Duodenal mucosa (tissue), 2 donors: ENCODE measurements around the gene ANXA4.

Experiments used
- H3K27ac ChIP-seq: one replicate; pipeline ENCODE4 v1.7.0; 2013; ENCODE audit warnings: low read depth, low read length
- H3K27me3 ChIP-seq, 2 donors: one replicate each; pipeline ENCODE4 v1.7.0; 2013; ENCODE audit warnings: low read length in 2 of 2, control low read depth in 1 of 2; ENCODE audit not compliant: insufficient read depth in 2 of 2, control insufficient read depth in 1 of 2
- H3K36me3 ChIP-seq, 2 donors: one replicate each; pipeline ENCODE4 v1.7.0; 2013; ENCODE audit warnings: low read length in 2 of 2, control low read depth in 1 of 2; ENCODE audit not compliant: insufficient read depth in 2 of 2, control insufficient read depth in 1 of 2
- H3K4me1 ChIP-seq, 2 donors: one replicate each; pipeline ENCODE4 v1.7.0; 2013; ENCODE audit warnings: low read length in 2 of 2, control low read depth in 1 of 2; ENCODE audit not compliant: insufficient read depth in 2 of 2, control insufficient read depth in 1 of 2
- H3K4me3 ChIP-seq, 2 donors: one replicate each; pipeline ENCODE4 v1.7.0; 2013; ENCODE audit warnings: low read length in 2 of 2, low read depth in 1 of 2
- H3K9ac ChIP-seq, 2 donors: one replicate each; pipeline ENCODE4 v1.7.0; 2013; ENCODE audit warnings: low read length in 2 of 2, low read depth in 1 of 2
- H3K9me3 ChIP-seq, 2 donors: one replicate each; pipeline ENCODE4 v1.7.0; 2013; ENCODE audit warnings: low read length in 2 of 2, control low read depth in 1 of 2; ENCODE audit not compliant: control insufficient read depth in 1 of 2

The ANXA4 gene

DNA sequence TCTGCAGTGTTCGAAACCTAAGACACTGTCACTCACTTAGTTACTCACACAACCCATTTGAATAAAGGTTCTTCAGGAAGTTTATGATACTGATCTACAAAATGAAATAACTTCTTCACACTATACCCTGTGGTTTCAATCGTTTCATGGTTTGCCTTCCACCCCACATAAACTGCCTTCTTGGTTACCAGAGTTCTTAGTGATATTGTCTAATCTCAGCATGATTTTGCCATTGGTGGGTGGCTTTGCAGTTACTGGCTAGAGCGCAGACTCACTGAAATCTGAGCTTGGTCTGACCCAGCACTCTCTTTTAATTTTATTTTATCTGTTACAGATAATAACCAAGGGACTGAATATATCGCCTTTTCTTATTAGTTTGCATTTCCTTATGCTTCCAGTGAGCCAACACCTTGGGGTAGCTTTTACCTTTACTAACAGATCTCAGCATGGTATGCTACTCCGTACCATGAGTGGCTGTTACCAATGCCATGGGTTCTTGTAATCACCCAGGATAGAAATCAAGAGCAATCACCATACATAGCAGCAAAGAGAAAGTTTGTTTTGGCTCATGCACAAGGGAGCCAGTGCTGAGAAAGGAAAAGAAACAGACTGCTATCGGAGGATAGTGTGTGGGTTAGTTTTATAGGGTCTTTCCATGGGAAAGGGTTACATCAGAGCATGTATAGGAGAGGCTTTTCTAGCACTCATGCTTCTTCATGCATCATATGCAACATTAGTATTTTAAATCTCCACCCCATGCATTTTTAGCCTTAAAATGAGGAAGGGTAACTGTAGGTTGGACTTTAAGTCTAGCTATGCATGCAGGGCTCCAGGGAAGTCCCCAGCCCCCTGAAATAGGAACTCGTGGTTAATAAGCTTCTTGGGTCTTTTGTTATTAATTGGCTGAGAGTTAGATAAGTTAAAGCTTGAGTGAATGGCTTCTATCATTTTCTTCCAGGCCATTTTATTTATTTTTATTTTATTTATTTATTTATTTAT, 33.3 kb downstream of the ANXA4 start:
- H3K27ac ChIP-seq, result no peak overlapping the region
- no peaks in the 10 kb centered on the region for H3K36me3 ChIP-seq
- H3K4me3 ChIP-seq, result peak overlapping the region; percentile 8 to 38
- no peaks in the 10 kb centered on the region for H3K27me3 ChIP-seq
- H3K4me1 ChIP-seq, result peaks cover 45 to 56% of the 10 kb centered on the region in 2 donors
- H3K9me3 ChIP-seq, result no peaks in the 10 kb centered on the region
- no peak overlapping the region for H3K9ac ChIP-seq

DNA sequence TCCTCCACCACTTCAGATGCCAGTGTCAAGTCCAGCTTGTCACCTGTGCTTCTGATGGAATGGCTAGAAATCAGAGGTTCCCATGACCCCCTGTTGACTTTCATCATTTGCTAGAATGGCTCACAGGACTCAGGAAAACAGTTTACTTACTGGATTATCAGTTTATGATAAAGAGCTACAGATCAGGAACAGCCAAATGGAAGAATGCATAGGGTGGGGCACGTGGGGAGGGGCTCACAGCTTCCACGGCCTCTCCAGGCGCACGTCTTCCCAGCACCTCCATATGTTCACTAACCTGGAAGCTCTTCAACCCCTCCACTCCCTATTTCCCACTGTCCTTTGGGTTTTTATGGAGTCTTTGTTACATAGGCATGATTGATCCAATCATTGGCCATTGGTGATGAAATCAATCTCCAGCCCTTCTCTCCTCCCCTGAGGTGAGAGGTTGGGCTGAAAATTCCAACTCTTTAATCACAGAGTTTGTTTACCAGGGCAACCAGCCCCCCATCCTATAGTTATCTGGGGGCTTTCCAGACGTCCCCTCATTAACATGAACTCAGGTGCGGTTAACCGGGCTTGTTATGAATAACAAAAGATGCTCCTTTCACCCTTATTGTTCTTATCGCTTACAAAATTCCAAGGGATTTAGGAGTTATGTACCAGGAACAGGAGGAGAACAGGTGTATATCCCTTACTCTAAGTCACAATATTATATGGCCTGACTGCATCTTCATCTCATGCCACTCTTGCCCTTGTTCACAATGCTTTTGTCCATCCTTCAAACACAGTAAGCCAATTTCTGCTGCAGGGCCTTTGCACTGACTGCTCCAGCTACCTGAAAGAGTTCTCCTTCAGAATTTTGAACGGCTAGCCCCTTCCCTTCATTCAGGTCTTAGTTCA, 35.2 kb downstream of the ANXA4 start:
- no peaks in the 10 kb centered on the region for H3K27me3 ChIP-seq
- no peak overlapping the region for H3K4me3 ChIP-seq
- no peak overlapping the region for H3K27ac ChIP-seq
- H3K9ac ChIP-seq, result no peak overlapping the region
- peaks cover 51% of the 10 kb centered on the region in 2 donors for H3K4me1 ChIP-seq
- no peaks in the 10 kb centered on the region for H3K9me3 ChIP-seq
- H3K36me3 ChIP-seq, result no peaks in the 10 kb centered on the region

DNA sequence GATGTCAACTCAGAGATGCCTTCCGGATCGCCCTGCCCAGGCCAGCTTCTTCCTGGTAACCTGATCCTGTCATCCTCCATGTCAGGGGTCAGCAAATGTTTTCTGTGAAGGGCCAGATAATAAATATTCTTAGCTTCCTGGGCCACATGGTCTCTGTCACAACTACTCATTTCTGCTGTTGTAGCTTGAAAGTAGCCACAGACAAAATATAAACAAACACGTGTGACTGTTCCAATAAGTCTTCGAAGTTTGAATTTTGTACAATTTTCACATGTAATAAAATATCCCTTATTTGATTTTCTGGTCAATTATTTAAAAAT, 35.8 kb downstream of the ANXA4 start:
- H3K27me3 ChIP-seq, result no peaks in the 10 kb centered on the region
- no peak overlapping the region for H3K27ac ChIP-seq
- H3K4me3 ChIP-seq, result no peak overlapping the region
- no peaks in the 10 kb centered on the region for H3K36me3 ChIP-seq
- H3K4me1 ChIP-seq, result peaks cover 52 to 57% of the 10 kb centered on the region in 2 donors
- H3K9ac ChIP-seq, result no peak overlapping the region
- H3K9me3 ChIP-seq, result no peaks in the 10 kb centered on the region

DNA sequence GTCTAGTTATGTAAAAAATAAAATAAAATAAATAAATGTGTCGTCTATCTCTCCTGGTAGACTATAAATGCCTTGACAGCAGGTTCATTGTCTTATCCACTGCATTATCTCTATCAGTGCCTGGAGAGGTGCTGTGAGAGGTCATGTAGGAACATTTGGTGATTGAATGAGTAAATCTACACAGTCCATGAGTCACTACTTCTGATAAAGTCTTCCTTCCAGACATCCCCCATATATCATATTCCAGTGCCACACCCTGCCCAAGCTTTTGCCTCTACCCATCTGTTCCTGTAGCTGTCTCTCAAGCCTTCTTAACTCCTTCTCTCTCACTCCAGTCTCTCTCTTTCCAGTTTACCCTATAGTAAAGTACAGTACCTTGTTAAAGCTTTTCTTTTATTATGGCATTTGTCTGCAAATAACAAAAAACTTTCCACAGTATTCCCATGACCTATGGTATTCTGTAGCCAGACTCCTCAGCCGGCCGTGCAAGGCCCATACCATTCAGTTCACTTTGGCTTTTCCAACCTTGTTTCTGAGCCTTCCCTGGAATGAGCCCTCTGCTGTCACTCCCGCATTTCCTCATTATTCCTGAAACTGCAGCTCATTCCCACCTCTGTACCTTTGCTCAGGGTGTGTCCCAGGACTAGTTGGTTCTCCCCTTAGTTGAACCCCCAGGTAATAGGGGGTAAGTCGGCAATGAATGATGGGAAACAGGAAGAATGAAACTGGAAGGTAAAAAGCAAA, 37.5 kb downstream of the ANXA4 start:
- H3K4me3 ChIP-seq, result no peak overlapping the region

DNA sequence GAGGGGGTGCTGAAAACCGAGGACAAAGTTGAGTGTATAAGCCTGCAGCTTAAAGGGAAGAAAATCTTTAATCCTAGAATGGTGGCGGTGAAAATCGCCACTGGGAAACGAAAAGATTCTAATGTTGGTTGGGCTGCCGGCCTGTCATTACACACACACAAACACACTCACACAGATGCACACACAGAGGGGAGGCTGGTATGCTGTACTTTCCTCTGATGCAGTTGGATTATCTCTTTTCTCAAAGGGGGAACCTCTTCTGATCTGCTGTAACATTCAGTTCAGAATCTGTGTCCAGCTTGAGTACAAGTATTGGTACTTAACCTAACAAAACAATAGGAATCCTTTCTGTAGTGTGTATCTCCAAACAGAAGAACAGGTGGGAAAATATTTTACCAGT, 39.0 kb downstream of the ANXA4 start:
- Histone ChIP-seq H3K27ac (peak overlapping the region; percentile 61), H3K9ac (peak overlapping the region in 1 of 2 donors; percentile 44), H3K36me3 (peaks cover 0 to 13% of the 10 kb centered on the region in 2 donors), H3K27me3 (no peaks in the 10 kb centered on the region), H3K4me1 (peaks cover 42 to 50% of the 10 kb centered on the region in 2 donors), H3K4me3 (no peak overlapping the region), H3K9me3 (no peaks in the 10 kb centered on the region)

More for the DNA sequence above, 37.5 kb downstream of the ANXA4 start:
- peak overlapping the region; percentile 51 for H3K27ac ChIP-seq
- no peak overlapping the region for H3K9ac ChIP-seq
- H3K4me1 ChIP-seq, result peaks cover 53 to 58% of the 10 kb centered on the region in 2 donors
- peaks cover 0 to under 1% of the 10 kb centered on the region in 2 donors for H3K36me3 ChIP-seq
- H3K9me3 ChIP-seq, result no peaks in the 10 kb centered on the region
- H3K27me3 ChIP-seq, result no peaks in the 10 kb centered on the region

DNA sequence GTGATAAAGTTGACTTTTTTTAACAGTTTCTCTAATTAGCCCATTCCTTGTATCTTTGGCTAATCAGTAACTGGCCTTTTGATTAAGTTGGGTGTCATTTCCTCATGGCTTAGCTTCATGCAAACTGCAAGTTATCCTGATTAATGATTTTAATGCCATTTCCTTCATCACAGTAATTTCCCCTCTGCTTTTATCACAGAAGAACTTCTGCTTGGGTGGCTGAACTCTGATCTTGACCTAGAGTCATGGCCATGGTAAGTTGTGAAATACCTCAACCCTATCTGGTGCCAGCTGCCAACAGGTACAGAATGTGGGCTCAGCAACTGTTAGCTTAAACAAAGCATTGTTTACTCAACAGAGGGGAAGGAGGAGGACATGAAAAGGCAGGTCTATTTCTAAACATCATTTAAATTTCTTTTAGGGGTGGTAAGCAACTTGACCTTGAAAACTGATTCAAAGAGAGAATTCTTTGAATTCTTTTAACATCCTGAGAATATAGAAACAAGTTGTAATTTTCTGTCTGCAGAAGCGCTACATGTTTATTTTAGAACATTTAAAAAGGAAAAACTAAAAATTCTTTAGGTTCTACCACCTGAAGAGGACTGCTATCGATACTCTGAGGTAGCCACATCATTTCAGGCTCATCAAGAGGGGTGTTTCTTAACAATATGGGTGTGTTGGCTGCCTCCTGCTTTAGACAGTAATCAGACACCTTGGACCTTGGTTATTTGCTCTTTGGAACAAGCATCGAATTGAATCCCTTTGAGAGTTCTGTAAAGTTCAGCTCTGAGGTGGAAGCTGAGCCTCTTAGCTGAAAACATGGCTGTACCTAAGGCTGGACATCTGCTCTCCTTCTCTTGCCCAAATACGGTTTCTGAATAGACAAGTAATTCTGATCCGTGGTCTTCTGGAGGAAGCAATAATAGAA, 39.7 kb downstream of the ANXA4 start:
- Histone ChIP-seq H3K36me3 (peaks cover 0 to 19% of the 10 kb centered on the region in 2 donors), H3K4me3 (no peak overlapping the region), H3K9ac (peak overlapping the region; percentile 33 to 44), H3K9me3 (no peaks in the 10 kb centered on the region), H3K27ac (peak overlapping the region; percentile 61), H3K4me1 (peaks cover 42 to 46% of the 10 kb centered on the region in 2 donors), H3K27me3 (no peaks in the 10 kb centered on the region)

DNA sequence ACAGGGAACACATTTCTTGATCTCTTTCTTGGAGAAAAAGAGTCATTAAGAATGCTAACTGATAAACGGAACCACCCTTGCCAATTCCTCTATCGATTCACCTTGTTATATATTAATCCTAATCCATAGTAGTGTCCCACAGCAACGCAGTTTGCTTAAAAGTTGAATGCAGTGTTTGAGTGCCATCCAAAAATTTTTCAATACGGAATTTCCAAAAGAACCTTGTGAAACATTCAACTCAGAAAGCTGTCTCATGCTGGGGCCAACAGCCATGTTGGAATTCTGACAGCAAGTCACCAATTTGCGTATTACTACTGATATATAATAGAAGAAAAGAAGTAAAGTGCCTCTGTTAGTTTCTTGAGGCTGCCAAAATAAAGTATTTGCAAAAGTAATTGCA, 42.3 kb downstream of the ANXA4 start:
- H3K27ac ChIP-seq, result no peak overlapping the region
- H3K27me3 ChIP-seq, result no peaks in the 10 kb centered on the region
- no peaks in the 10 kb centered on the region for H3K9me3 ChIP-seq
- no peak overlapping the region for H3K9ac ChIP-seq
- H3K4me1 ChIP-seq, result peaks cover 30 to 34% of the 10 kb centered on the region in 2 donors
- H3K4me3 ChIP-seq, result no peak overlapping the region
- H3K36me3 ChIP-seq, result peaks cover 4 to 39% of the 10 kb centered on the region in 2 donors

DNA sequence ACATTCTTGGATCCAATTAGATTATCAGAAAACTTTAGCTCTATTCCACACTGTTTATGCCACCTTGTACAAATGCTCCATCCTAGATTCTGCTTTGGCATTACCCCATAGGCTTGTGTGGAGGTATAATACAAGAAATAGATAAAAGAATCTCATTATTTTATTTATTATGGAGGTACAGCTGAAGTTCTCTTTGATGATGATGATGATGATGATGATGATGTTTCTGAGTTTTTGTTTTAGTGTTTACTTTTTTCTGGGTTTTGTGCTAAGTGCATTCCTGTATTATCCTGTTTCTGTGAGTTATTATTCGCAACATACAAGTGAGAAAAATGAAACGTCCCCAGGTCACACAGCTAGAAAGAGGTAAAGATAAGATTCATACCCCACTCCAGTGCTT, 43.4 kb downstream of the ANXA4 start:
- no peaks in the 10 kb centered on the region for H3K9me3 ChIP-seq
- no peak overlapping the region for H3K27ac ChIP-seq
- H3K27me3 ChIP-seq, result no peaks in the 10 kb centered on the region
- H3K4me1 ChIP-seq, result peaks cover 30 to 38% of the 10 kb centered on the region in 2 donors
- peaks cover 4 to 41% of the 10 kb centered on the region in 2 donors for H3K36me3 ChIP-seq
- H3K4me3 ChIP-seq, result no peak overlapping the region
- H3K9ac ChIP-seq, result no peak overlapping the region

DNA sequence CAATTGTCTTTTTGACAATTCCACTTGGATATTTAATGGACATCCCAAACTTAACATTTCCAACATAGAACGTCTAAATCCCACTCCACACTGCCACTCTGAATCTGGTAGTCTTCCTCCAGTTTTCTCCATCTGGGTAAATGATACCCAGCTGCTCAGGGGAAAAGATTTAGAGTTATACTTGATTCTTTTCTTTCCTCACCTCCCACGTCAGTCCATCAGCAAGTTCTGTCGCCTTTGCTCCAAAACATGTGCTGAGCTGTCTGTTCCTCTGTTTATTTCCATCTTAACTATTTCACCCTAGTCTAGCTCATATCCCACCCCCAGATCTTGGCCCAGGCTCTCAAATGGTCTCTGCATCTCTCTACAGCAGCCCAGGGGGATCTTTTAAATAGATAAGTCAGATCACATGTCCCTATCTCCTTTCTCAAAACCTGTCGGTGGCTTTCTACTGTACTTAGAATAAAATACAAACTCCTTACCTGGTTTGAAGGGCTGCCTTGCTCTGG, 44.2 kb downstream of the ANXA4 start:
- H3K9ac ChIP-seq, result no peak overlapping the region
- H3K4me1 ChIP-seq, result peaks cover 27 to 33% of the 10 kb centered on the region in 2 donors
- no peak overlapping the region for H3K27ac ChIP-seq
- H3K27me3 ChIP-seq, result no peaks in the 10 kb centered on the region
- no peak overlapping the region for H3K4me3 ChIP-seq
- no peaks in the 10 kb centered on the region for H3K9me3 ChIP-seq
- peaks cover 4 to 41% of the 10 kb centered on the region in 2 donors for H3K36me3 ChIP-seq
